Stimulated activated CD8-positive, alpha-beta memory T cell treated with anti-CD3 and anti-CD28 coated beads, Interleukin-12 subunit alpha, Interleukin-12 subunit beta, amount 100 ng/mL, for 4 hours (primary cell): ENCODE measurements around the gene SH3RF3.
"Not testable (repeated sequence)": the region's sequence is repeated elsewhere in the genome, so short reads cannot be mapped to it uniquely, and the experiment has no call there.

Source experiments
- DNase-seq: peaks from one replicate; pipeline ENCODE4 v3.0.0-alpha.2; 2020; ENCODE audit warnings: low read depth

The SH3RF3 gene

GRCh38 chr2:109220860-109221259, 91.9 kb downstream of the SH3RF3 start:
- DNase-seq = no peak

- not testable (repeated sequence) for DNase-seq
These were observed 92.3 kb downstream of the SH3RF3 start for GRCh38 chr2:109221316-109221715.

- no peak for DNase-seq
These were observed 93.4 kb downstream of the SH3RF3 start for GRCh38 chr2:109222422-109222821.

- no peak for DNase-seq
These were observed 93.9 kb downstream of the SH3RF3 start for GRCh38 chr2:109222825-109223471.

GRCh38 chr2:109223490-109223889, 94.5 kb downstream of the SH3RF3 start:
- no peak for DNase-seq

GRCh38 chr2:109224341-109224740, 95.3 kb downstream of the SH3RF3 start:
- not testable (repeated sequence) for DNase-seq

- DNase-seq = no peak
These were observed 96.3 kb downstream of the SH3RF3 start for GRCh38 chr2:109225170-109225782.

- DNase-seq = no peak
These were observed 97.1 kb downstream of the SH3RF3 start for GRCh38 chr2:109226128-109226527.

GRCh38 chr2:109226622-109227021, 97.6 kb downstream of the SH3RF3 start:
- no peak for DNase-seq

- no peak for DNase-seq
These were observed 100.2 kb downstream of the SH3RF3 start for GRCh38 chr2:109229094-109229675.

- no peak for DNase-seq
These were observed 102.0 kb downstream of the SH3RF3 start for GRCh38 chr2:109230941-109231420.

- no peak for DNase-seq
These were observed 102.4 kb downstream of the SH3RF3 start for GRCh38 chr2:109231428-109231827.

GRCh38 chr2:109231996-109232705, 103.1 kb downstream of the SH3RF3 start:
- DNase-seq = no peak

- DNase-seq = no peak
These were observed 103.9 kb downstream of the SH3RF3 start for GRCh38 chr2:109232909-109233308.

GRCh38 chr2:109233643-109234042, 104.6 kb downstream of the SH3RF3 start:
- DNase-seq = no peak

GRCh38 chr2:109234355-109234754, 105.3 kb downstream of the SH3RF3 start:
- no peak for DNase-seq

GRCh38 chr2:109236147-109236546, 107.1 kb downstream of the SH3RF3 start:
- no peak for DNase-seq

GRCh38 chr2:109237792-109238191, 108.8 kb downstream of the SH3RF3 start:
- DNase-seq = no peak

GRCh38 chr2:109238580-109238979, 109.6 kb downstream of the SH3RF3 start:
- peak; percentile 13 for DNase-seq

GRCh38 chr2:109239720-109240119, 110.7 kb downstream of the SH3RF3 start:
- no peak for DNase-seq

- DNase-seq = no peak
These were observed 113.2 kb downstream of the SH3RF3 start for GRCh38 chr2:109242210-109242653.

- DNase-seq = no peak
These were observed 113.8 kb downstream of the SH3RF3 start for GRCh38 chr2:109242654-109243331.
